Measurements from ENCODE around the gene HSFX1. TPM values are rescaled to one million over a fixed set of nuclear protein-coding genes. Genes with fewer than 3 reads are reported as not detected.

The HSFX1 gene
- total RNA-seq, 2 experiments from 2014 or later, result 0.31 to 0.61 TPM

GRCh38 chrX:149799095-149799714 lies 25.3 kb downstream of the HSFX1 start:
- TF ChIP-seq CTCF (IDR thresholded peaks at IDR 0.05), result no peak
- peaks cover 33% of the 10 kb centered on the region for H3K4me1 Mint-ChIP-seq (ENCODE audit: low read depth)
- ChIA-PET POLR2A (no interaction called here), CTCF (interaction anchor here (1.1 to 1.5 kb wide), 2 partner anchors 25 to 32 kb away, joined by 3 to 4 read pairs; no protein-coding TSS in a partner anchor)
- no peak for ATAC-seq
- intact Hi-C loops (cut with micrococcal nuclease), result no loop called here
- H3K27ac Mint-ChIP-seq, result peak overlapping the region; percentile 10
- no peaks in the 10 kb centered on the region for H3K27me3 Mint-ChIP-seq
- no peak overlapping the region for H3K4me3 Mint-ChIP-seq
- H3K9me3 Mint-ChIP-seq, result no peaks in the 10 kb centered on the region
- no peaks in the 10 kb centered on the region for H3K36me3 Mint-ChIP-seq (ENCODE audit: low read depth)
- DNase-seq, result no peak

- intact Hi-C loops (cut with micrococcal nuclease), result no loop called here
- Mint-ChIP-seq H3K9me3 (no peaks in the 10 kb centered on the region), H3K27me3 (no peaks in the 10 kb centered on the region), H3K4me1 (ENCODE audit: low read depth) (peaks cover 33% of the 10 kb centered on the region), H3K4me3 (no peak overlapping the region), H3K27ac (no peak overlapping the region), H3K36me3 (ENCODE audit: low read depth) (no peaks in the 10 kb centered on the region)
- ChIA-PET CTCF (no interaction called here), POLR2A (no interaction called here)
- ATAC-seq (no peak), DNase-seq (no peak)
- TF ChIP-seq CTCF (IDR thresholded peaks at IDR 0.05), result no peak
Observed at GRCh38 chrX:149799938-149800337, 26.1 kb downstream of the HSFX1 start.

- H3K4me1 Mint-ChIP-seq (ENCODE audit: low read depth), result peaks cover 19% of the 10 kb centered on the region
- ATAC-seq (no peak), DNase-seq (no peak)
- CTCF ChIA-PET, result interaction anchor here (0.7 kb wide), 1 partner anchor 113 kb away, joined by 3 read pairs; no protein-coding TSS in a partner anchor
- intact Hi-C loops (cut with micrococcal nuclease), result no loop called here
- POLR2A ChIA-PET, result no interaction called here
- no peak overlapping the region for H3K27ac Mint-ChIP-seq
- no peaks in the 10 kb centered on the region for H3K9me3 Mint-ChIP-seq
- TF ChIP-seq CTCF (IDR thresholded peaks at IDR 0.05), result no peak
- no peaks in the 10 kb centered on the region for H3K27me3 Mint-ChIP-seq
- H3K4me3 Mint-ChIP-seq, result no peak overlapping the region
- H3K36me3 Mint-ChIP-seq (ENCODE audit: low read depth), result no peaks in the 10 kb centered on the region
Observed at GRCh38 chrX:149803458-149804062, 29.7 kb downstream of the HSFX1 start.

GRCh38 chrX:149804102-149804501 lies 30.2 kb downstream of the HSFX1 start:
- Mint-ChIP-seq H3K27ac (no peak overlapping the region), H3K27me3 (no peaks in the 10 kb centered on the region), H3K36me3 (ENCODE audit: low read depth) (no peaks in the 10 kb centered on the region), H3K4me3 (no peak overlapping the region), H3K9me3 (no peaks in the 10 kb centered on the region), H3K4me1 (ENCODE audit: low read depth) (peaks cover 18% of the 10 kb centered on the region)
- TF ChIP-seq CTCF (IDR thresholded peaks at IDR 0.05), result no peak
- no peak for DNase-seq
- no peak for ATAC-seq
- POLR2A ChIA-PET, result no interaction called here
- CTCF ChIA-PET, result no interaction called here
- intact Hi-C loops (cut with micrococcal nuclease), result no loop called here

- no peaks in the 10 kb centered on the region for H3K9me3 Mint-ChIP-seq
Observed at GRCh38 chrX:149807747-149808458, 34.0 kb downstream of the HSFX1 start.

More at GRCh38 chrX:149807747-149808458, 34.0 kb downstream of the HSFX1 start:
- Mint-ChIP-seq H3K4me3 (no peak overlapping the region), H3K4me1 (ENCODE audit: low read depth) (no peaks in the 10 kb centered on the region), H3K27ac (no peak overlapping the region), H3K36me3 (ENCODE audit: low read depth) (no peaks in the 10 kb centered on the region), H3K27me3 (peaks cover 3% of the 10 kb centered on the region)
- ATAC-seq, result no peak
- intact Hi-C loops (cut with micrococcal nuclease), result no loop called here
- no peak for TF ChIP-seq CTCF (IDR thresholded peaks at IDR 0.05)
- POLR2A ChIA-PET, result no interaction called here
- CTCF ChIA-PET, result no interaction called here
- no peak for DNase-seq

Measured in activated CD8-positive, alpha-beta T cell treated with anti-CD3 and anti-CD28 coated beads for 36 hours (primary cell).